K562 (cell line): ENCODE results near the gene THBS2.

ENCODE experiments used
- MTA2 ChIP-seq: fragments of 450-650 bp; IDR thresholded peaks from 2 replicates; pipeline ENCODE4 v1.6.1; 2016; ENCODE audit warnings: low read depth
- NRF1 ChIP-seq, 2 experiments: fragments of 450-650 bp; IDR thresholded peaks in 1 of 2; conservative IDR thresholded peaks in 1 of 2; 2 replicates each; pipeline ENCODE4 v1.6.1; 2014; ENCODE audit warnings: mild to moderate bottlenecking in 2 of 2
- POLR3A ChIP-seq: IDR thresholded peaks from 2 replicates; pipeline ENCODE4 v1.6.1; 2011; ENCODE audit warnings: borderline replicate concordance, mild to moderate bottlenecking, moderate library complexity; ENCODE audit not compliant: insufficient read length, insufficient read depth; ENCODE audit errors: extremely low read depth
- RUNX1 ChIP-seq: sonication (generic); IDR thresholded peaks from 2 replicates; pipeline ENCODE4 v1.6.1; 2016; ENCODE audit warnings: antibody characterized with exemption, low read depth
- USF2 ChIP-seq: sonication (generic); formaldehyde crosslinking; IDR thresholded peaks from 2 replicates; pipeline ENCODE4 v1.5.0; 2020; ENCODE audit warnings: missing genetic modification reagents
- TF ChIP-seq, protein P1 (sequence below), 3 experiments: IDR thresholded peaks in 2 of 3; conservative IDR thresholded peaks in 1 of 3; 2 replicates each; pipeline ENCODE4 v1.5.1; 2011 to 2012; ENCODE audit warnings: low read length in 3 of 3, mild to moderate bottlenecking in 3 of 3, control low read depth in 2 of 3, improper control_type of control experiment in 1 of 3, inconsistent platforms in 1 of 3, low read depth in 1 of 3, mixed read lengths in 1 of 3, moderate library complexity in 1 of 3; ENCODE audit not compliant: insufficient read depth in 2 of 3

GRCh38 chr6:169232507-169232931, 21.1 kb downstream of the THBS2 start:
- TF ChIP-seq MTA2 (no peak), POLR3A (no peak), NRF1 (conservative IDR thresholded peaks at IDR 0.05 in 1 of 2, IDR thresholded peaks at IDR 0.05 in 1 of 2) (no peak), RUNX1 (no peak), USF2 (no peak)
- TF ChIP-seq, protein P1, sequence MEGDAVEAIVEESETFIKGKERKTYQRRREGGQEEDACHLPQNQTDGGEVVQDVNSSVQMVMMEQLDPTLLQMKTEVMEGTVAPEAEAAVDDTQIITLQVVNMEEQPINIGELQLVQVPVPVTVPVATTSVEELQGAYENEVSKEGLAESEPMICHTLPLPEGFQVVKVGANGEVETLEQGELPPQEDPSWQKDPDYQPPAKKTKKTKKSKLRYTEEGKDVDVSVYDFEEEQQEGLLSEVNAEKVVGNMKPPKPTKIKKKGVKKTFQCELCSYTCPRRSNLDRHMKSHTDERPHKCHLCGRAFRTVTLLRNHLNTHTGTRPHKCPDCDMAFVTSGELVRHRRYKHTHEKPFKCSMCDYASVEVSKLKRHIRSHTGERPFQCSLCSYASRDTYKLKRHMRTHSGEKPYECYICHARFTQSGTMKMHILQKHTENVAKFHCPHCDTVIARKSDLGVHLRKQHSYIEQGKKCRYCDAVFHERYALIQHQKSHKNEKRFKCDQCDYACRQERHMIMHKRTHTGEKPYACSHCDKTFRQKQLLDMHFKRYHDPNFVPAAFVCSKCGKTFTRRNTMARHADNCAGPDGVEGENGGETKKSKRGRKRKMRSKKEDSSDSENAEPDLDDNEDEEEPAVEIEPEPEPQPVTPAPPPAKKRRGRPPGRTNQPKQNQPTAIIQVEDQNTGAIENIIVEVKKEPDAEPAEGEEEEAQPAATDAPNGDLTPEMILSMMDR (IDR thresholded peaks at IDR 0.05 in 2 of 3, conservative IDR thresholded peaks at IDR 0.05 in 1 of 3; ENCODE audit: insufficient read depth in 2 of 3, low read depth in 1 of 3, low read length in 3 of 3), result no peak
